ENCODE measurements around the gene CAPRIN2. TPM values are rescaled to one million over a fixed set of nuclear protein-coding genes. Genes with fewer than 3 reads are reported as not detected.

CAPRIN2 gene
- total RNA-seq, 1 donor from 2014 or later = 30.2 TPM

GRCh38 chr12:30678221-30678620 is 76.5 kb downstream of the CAPRIN2 start:
- Histone ChIP-seq H3K27me3 (ENCODE audit: control insufficient read depth, insufficient read depth, low read length) (no peaks in the 10 kb centered on the region), H3K36me3 (ENCODE audit: control insufficient read depth, insufficient read depth, low read length) (no peaks in the 10 kb centered on the region), H3K4me3 (ENCODE audit: low read depth, low read length) (no peak overlapping the region)
- DNase-seq (ENCODE audit: low read depth) = no peak
- TF ChIP-seq, protein P1, sequence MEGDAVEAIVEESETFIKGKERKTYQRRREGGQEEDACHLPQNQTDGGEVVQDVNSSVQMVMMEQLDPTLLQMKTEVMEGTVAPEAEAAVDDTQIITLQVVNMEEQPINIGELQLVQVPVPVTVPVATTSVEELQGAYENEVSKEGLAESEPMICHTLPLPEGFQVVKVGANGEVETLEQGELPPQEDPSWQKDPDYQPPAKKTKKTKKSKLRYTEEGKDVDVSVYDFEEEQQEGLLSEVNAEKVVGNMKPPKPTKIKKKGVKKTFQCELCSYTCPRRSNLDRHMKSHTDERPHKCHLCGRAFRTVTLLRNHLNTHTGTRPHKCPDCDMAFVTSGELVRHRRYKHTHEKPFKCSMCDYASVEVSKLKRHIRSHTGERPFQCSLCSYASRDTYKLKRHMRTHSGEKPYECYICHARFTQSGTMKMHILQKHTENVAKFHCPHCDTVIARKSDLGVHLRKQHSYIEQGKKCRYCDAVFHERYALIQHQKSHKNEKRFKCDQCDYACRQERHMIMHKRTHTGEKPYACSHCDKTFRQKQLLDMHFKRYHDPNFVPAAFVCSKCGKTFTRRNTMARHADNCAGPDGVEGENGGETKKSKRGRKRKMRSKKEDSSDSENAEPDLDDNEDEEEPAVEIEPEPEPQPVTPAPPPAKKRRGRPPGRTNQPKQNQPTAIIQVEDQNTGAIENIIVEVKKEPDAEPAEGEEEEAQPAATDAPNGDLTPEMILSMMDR (IDR thresholded peaks at IDR 0.05; ENCODE audit: insufficient read depth, low read length, poor library complexity, severe bottlenecking) = no peak

DNA sequence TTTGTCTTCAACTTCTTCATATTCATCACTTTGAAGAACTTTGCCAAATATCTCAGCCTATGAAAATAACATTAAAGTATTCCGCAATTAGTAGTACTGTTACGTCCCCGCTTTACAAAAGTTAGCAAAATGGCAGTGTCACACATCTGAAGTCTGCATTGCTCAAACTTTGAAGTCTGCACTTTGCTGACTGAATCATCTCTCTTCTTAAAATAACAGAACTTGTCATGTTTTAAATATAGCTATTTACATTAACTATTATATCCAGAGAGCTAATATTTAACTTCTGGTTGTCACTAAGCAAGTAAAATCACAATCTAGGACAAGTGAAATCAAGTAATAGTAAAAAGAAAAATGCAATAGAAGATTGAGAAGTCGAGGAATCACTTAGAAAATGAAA is 93.5 kb downstream of the CAPRIN2 start:
- no peak for DNase-seq (ENCODE audit: low read depth)
- Histone ChIP-seq H3K27me3 (ENCODE audit: control insufficient read depth, insufficient read depth, low read length) (no peaks in the 10 kb centered on the region), H3K4me3 (ENCODE audit: low read depth, low read length) (no peak overlapping the region), H3K36me3 (ENCODE audit: control insufficient read depth, insufficient read depth, low read length) (no peaks in the 10 kb centered on the region)
- TF ChIP-seq, protein P1 (IDR thresholded peaks at IDR 0.05; ENCODE audit: insufficient read depth, low read length, poor library complexity, severe bottlenecking) = no peak

Other genes with a start within 250 kb of the CAPRIN2 start
- 21.7 and 26.2 TPM in 2 replicates for gene IPO8, start 59.1 kb downstream of the CAPRIN2 start, total RNA-seq
- gene TSPAN11, start 171.8 kb upstream of the CAPRIN2 start, total RNA-seq = 4.7 and 5.2 TPM in 2 replicates